CD4-positive, alpha-beta T cell treated with Interleukin-1 beta for 1 hour (primary cell): Measurements from ENCODE around the gene LRPAP1.
"Not testable (repeated sequence)": the region's sequence is repeated elsewhere in the genome, so short reads cannot be mapped to it uniquely, and the experiment has no call there.

Experiments
- DNase-seq, 2 donors: peaks; one replicate each; pipeline ENCODE4 v3.0.0-alpha.2; 2020 to 2022

The LRPAP1 gene, protein sequence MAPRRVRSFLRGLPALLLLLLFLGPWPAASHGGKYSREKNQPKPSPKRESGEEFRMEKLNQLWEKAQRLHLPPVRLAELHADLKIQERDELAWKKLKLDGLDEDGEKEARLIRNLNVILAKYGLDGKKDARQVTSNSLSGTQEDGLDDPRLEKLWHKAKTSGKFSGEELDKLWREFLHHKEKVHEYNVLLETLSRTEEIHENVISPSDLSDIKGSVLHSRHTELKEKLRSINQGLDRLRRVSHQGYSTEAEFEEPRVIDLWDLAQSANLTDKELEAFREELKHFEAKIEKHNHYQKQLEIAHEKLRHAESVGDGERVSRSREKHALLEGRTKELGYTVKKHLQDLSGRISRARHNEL

DNA sequence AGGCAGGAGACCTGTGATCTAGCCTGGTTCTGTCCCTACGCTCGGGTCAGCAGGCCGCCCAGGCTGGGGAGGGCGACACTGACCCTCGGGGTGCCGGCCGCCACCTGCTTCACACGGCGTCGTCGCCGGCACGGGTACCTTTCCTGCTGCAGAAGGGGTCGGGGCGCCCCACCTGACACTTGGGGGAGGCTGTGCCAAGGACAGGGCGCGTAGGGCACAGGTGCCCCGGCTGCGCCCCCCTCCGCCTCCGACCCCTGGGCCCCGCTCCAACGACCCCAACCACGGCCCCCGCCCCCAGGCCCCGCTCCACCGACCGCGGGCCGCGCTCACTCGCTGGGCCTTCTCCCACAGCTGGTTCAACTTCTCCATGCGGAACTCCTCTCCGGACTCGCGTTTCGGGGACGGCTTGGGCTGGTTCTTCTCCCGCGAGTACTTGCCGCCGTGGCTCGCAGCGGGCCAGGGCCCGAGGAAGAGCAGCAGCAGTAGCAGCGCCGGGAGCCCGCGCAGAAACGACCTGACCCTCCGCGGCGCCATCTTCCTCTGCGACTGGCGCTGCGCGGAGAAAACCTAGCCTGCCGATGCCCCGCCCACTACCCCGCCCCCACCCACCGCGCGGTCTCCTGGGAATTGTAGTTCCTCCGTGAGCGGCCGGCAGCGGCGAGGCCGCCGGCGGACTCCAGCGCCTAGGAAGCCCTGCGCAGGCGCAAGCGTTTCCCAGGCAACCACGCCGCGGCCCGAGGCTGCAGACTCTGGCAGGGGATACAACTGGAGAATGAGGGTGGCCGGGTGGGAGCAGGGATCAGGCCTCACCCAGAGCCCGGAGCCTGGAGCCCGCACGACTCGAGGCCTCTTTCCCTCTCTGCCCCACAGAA is at the start of gene LRPAP1:
TSS of gene LRPAP1 (minus strand) at position 544 of the 872 bp plus-strand sequence. CDS start at position 534, 10 bp downstream.
- DNase-seq: peak; percentile 89 to 90

DNA sequence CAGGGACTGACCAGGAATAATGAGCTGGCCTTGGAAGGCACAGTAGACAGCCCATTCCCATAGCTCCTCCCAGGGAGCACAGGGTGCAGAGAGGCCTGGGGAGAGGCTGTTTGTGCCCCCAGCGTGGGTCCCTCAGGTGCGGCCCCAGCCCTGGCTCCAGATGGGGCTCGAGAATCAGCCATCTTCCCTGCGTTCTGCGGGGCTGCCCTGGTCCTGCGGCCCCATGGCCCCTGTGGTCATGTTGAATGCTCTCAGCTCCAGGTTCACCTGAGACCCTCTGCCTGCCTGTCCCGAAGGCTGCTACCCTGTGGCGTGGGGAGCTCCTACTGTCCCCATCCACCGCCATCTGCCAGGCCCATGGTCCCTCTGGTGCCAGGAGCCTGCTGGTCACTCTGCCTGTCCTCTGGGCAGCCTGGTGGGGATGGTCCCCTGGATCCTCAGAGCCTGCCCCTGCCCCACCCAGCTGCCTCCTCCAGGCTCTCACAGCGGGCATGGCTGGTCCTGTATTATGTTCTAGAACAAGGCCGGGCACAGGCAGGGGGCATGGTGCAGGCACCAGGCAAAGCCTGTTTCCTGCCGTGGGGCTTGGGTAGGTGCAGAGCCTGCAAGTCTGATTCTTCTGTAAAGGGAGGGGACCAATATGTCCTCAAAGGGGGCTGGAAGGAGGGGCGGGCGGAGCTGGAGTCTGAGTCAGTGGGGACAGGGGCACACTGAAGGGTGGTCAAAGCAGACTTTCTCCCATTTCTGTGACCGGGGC is 49.3 kb upstream of the LRPAP1 start:
- not testable (repeated sequence) for DNase-seq

DNA sequence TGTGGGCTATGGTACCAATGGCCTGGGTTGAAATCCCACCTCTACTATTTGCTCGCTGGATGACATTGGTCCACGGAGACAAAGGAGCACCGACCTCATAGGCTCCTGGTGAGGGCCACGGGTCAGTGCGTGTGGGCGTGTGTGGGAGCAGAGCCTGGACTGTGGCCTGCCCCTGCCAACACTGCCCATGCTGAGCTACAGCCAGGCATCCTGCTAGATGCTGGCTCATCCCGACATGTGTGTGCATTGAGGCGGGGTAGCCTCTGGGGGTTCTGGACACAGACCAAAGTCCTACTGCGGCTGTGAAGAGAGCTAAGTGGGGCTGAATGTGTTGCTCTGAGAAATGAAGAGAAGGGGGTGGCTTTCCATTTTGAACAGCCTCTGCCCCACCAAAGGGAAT is 48.6 kb upstream of the LRPAP1 start:
- not testable (repeated sequence) for DNase-seq

DNA sequence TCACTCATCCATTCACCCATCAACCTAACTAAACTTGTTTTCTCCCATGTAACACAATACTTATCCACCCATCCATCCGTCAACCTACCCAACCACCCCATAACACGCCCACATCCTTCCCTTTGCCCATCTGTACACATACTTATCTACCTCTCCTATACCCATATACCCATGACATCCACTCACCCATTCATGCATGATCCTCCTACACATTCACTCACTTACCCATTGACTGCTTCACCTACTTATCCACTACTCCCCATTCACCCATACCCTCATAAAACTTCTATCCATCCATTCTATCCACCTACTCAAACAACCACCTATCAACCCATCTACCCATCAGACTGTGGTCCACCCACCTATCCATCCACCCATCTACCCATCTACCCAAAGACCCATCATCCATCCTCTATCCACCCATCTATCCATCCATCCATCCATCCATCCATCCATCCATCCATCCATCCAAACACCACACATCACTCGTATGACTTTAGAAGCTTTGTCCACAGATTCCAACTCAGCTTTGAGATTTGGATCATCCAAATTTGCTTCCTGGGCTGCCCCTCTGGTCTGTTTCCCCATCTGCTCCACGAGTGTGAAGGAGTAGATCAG is 46.4 kb upstream of the LRPAP1 start:
- not testable (repeated sequence) for DNase-seq

DNA sequence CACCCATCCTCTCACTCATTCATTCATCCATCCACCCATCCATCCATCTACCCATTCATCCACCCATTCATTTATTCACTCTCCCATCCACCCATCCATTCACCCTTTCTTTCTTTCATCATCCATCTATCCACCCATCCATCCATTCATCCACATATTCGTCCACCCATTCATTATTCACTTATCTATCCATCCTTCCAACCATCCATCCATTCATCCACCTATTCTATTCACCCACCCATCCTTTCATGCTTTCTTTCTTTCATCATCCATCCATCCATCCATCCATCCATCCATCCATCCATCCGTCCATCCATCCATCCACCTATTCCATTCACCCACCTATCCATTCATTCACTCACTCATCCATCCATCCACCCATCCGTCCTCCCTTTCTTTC is 45.8 kb upstream of the LRPAP1 start:
- DNase-seq: not testable (repeated sequence)

DNA sequence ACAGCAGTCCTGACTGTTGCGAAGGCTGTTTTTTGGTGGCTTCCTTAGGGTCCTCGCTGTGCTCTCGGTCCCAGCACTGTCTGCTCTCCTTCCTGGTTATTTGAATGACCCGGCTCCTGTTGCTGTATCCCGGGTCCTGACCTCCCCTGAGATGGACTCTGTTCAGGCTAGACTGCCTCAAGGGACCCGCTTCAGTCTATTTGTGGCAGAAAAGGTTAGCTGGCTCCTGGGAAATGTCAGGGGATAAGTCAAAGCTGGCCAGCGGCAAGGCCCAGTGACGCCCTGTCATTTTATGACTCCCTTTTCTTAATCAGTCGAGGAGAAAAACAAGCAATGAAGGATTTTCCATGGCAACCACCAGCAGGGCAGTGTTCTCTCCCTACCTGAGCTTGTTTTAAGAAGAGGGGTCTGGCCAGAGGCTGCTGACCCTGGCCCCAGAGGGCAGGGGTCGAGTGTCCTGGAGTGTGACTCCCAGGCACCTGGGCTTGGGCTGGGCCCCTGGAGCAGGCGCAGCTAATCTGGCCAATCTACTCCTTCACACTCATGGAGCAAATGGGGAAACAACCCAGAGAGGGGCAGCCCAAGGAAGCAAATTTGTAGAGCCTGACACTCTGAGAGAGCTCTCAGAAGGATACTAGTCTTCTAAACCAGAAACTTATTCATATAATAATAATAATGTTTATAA is 45.1 kb upstream of the LRPAP1 start:
- not testable (repeated sequence) for DNase-seq

DNA sequence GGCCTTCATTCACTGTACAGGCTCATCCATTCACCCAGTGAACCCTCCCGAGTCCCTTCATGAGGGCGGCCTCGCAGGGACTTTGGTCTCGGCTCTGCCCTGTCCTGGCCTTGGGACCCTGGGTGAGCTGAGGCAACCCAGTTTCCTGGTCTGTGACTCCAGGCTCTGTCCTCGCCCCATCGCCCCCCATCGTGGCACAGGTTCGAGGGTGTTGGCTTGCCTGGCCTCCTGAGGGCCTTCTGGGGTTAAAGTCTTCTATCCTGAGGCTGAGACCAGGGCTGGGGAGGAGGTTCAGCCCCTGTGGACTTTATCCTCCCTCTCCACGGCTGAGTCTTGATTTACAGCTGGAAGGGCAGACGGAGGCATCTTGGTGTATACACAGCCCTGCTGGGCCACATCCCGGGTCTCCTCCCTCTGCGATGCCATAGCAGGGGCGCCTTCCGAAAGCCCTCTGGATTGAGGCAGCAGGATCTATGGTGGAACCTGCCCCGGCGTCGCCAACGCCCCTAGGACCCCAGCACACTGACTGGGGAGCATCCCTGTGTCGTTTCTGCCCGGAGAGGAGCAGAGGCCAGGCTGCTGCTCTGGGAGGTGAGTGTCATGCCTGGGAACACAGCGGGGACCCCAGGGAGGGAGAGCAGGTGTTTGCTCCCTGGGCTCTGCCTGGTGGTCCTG is 44.4 kb upstream of the LRPAP1 start:
- not testable (repeated sequence) for DNase-seq

DNA sequence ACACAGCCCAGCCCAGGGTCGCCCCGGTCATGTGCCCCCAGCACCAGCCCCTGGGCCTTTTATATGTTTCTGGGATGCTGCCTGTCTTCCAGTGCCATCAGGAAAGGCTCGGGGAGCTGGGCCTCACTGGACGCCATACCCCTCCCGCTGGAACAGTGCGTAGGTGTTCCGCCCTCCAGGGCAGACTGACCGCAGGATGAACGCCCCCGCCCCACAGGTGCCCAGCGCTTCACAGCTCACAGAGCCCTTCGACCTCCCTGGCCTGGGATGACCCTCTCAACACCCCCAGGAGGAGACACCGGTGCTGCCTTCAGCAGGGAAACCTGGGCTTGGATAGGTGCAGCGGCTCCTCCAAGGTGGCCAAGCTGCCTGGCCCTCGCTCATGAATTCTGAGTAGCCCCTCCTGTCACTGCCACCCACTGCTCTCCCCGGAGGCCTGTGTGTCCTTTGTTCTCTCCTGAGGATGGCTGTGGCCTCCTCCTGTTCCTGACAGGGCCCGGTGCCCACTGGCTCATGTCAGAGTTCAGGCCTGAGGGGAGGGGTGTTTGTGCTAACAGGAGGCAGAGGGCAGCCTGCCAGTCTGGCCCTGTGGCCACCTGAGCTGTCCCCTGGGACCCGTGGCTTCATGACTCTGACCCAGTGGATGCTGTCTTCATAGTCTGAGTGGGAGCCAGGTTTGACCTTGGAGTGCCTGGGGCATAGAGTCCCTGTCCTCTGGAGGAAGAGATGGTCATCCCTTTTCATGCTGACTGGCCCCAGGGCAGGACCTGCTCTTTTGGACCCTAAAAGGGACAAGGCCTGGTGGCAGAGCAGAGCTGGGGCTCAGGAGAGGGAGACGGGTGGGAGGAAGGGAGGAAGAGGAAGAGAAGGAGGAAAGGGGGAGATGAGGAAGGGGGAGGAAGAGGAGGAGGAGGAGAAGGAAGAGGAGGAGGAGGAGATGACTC is 43.5 kb upstream of the LRPAP1 start:
- not testable (repeated sequence) for DNase-seq

DNA sequence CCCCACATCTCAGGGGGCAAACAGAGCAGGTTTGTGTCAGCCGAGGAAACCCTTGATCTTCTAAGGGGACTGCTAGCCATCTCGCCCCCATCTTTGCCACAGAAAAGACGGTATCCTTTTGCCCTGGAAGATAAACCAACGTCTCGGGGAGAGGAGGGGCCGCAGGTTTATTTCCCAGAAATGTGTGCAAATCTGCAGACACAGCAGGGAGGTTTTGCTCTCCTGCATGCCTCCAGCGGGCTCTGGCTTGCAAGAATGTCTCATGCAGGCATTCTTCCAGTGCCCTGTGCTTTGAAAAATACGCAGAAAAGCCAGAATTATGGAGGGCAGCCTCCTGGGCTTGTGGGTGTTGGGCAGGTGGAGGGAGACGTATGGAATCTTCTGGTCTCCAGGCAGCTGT is 42.6 kb upstream of the LRPAP1 start:
- not testable (repeated sequence) for DNase-seq

DNA sequence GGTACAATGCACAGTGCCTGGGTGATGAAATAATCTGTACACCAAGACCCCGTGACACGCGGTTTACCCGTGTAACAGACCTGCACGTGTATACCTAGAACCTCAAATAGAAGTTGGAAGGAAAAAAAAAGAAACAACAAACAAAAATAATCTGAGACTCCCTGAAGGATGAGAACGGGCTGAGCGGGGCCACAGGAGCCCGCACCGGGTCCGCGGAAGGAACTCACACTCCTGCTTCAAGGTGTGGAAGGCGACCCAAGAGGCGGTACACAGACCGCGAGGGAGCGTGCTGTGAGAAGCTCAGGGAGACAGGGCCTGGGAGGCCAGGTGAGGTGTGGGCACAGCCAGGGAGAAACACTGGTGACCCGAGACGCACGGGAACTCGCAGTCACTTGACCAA is 42.1 kb upstream of the LRPAP1 start:
- not testable (repeated sequence) for DNase-seq

DNA sequence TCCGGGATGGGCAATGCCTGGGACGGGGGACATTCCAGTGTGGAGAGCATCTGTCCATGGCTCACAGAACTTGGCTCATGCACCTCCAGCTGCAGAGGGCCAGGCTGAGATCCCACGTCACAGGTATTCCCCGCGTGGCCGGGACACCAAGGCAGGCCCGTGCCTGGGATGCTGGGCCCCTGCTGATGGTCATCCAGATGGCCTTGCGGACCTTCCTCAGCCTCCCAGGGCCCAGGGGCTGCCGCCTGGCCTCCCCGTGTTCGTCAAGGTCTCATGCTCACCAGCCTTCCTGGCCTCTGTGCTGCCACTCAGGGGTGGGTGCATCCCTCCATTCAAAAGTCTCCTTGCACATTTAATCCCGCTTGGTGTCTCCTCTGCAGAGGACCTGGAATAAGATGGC is 40.9 kb upstream of the LRPAP1 start:
- no peak for DNase-seq

DNA sequence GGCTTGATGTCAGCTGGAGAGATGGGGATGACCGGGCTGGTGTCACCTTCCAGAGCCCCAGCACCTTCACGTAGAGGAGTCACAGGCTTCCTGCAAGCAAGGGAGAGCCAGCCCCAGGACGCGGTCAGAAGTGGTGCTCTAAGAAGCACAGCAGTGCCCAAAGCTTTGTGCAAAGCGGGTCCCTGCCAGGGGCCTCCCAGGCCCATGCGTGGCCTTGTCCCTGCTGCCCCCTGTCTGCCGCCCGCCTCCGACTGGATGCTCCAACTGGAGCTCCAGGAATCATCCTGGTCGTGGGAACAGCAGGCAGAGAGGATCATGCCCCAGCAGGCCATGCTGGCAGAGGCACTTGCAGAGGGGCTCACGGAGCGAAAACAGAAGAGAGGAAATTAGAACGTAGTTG is 40.1 kb upstream of the LRPAP1 start:
- no peak for DNase-seq

DNA sequence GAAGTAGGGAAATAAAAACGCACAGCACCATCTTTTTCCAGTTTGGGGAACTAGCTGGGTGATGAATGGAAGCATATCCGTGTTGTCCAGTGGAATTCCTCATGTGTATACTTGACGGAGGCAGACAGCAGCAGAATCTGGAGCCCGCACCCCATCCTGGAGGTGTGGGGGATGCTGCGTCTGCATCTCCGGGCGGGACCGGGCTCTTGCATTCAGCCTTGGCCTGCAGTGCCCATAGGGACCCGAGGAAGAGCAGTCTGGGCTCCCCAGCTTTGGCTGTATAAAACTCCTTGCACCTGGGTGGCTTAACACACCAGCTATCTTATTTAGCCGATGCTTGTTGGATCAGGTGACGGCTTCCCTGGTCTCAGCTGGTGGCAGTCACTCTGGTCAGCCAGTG is 39.7 kb upstream of the LRPAP1 start:
- no peak for DNase-seq

DNA sequence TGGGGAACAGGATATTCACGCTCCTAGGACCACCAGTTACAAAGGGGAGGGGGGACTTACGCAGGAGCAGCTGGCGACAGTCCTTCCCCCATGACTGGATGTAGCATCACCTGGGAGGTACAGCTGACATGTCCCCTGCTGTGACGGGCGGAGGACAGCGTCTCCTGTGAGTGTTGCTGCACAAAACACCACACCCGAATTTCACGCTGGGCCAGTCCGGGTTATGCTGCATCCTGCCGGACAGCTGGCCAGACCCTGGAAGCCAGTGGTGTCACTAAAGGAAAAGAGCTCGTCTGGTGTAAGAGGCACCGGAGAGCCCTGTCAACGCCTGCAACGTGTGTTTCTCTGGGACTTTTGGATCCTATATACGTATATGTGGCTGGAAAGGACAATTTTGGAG is 38.7 kb upstream of the LRPAP1 start:
- not testable (repeated sequence) for DNase-seq

DNA sequence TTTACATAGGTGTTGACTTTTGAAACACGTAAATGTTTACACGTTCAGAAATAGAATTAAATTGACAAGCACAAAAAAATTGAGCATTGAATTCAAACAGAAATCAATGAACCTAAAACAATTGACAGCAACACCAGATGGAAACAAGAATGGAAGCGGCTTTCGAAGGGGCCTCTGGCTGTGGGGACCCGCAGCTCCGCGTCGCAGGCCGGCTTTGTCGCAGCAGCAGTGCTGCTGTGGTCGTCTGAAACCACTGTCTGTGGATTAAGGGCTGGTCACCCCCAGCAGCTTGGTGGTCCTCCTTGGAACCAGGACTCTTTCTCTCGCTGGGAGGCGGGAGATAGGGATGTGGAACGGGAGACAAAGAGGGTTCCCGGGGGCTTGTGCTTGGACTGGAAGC is 37.4 kb upstream of the LRPAP1 start:
- DNase-seq: not testable (repeated sequence)

DNA sequence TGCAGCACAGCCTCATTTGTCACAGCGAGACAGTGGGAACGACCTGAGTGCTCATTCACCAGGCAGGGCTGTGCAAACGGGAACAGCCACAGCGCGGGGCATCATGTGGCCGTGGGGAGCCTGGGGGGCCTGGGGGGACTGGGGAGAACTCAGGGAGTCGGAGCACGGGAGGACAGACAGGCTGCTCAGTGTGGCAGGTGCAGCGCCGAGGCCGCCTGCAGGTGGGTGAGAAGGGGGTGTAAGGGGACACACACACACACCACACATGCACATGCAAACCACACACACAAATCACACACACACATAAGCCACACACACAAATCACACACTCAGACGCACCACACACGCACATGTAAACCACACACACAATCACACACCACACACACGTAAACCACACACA is 34.5 kb upstream of the LRPAP1 start:
- DNase-seq: not testable (repeated sequence)

DNA sequence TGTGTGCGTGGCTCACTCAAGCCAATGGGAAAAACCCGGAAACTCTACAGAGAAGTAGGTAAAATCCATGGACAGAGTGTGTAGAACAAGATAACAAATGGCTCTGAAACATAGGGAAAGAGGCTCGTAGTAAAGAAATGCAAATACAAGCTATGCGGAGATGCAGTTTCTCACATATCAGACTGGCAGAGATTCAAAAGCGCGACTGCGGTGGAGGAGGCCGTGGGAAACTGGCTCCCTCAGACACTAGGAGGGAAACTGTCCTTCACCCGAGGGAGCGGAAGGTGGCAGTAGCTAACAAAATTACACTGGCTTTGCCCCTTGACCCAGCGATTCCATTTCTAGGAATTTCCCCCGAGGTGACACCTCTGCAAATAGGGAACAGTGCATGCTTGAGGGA is 34.1 kb upstream of the LRPAP1 start:
- not testable (repeated sequence) for DNase-seq

DNA sequence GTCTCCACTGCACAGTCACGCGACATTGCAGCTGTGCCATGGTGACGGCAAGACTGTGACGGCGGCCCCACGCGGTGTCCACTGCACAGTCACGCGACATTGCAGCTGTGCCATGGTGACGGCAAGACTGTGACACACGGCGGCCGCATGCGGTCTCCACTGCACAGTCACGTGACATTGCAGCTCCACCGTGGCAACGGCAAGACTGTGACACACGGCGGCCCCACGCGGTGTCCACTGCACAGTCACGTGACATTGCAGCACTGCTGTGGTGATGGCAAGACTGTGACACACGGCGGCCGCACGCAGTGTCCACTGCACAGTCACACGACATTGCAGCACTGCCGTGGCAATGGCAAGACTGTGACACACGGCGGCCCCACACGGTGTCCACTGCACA is 32.7 kb upstream of the LRPAP1 start:
- DNase-seq: not testable (repeated sequence)

DNA sequence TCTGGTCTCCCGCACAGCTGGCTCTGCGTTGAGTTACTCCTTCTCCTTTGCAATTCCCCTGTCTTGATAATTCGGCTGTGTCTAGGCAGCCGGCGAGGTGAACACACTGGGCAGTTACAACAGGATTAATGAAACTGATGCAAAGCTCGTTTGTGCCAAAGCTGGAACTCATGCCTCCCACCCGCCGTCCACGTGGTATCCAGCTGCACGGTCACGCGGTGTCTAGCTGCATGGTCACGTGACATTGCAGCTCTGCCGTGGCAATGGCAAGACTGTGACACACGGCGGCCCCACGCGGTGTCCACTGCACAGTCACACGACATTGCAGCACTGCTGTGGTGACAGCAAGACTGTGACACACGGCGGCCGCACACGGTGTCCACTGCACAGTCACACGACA is 31.2 kb upstream of the LRPAP1 start:
- DNase-seq: no peak

DNA sequence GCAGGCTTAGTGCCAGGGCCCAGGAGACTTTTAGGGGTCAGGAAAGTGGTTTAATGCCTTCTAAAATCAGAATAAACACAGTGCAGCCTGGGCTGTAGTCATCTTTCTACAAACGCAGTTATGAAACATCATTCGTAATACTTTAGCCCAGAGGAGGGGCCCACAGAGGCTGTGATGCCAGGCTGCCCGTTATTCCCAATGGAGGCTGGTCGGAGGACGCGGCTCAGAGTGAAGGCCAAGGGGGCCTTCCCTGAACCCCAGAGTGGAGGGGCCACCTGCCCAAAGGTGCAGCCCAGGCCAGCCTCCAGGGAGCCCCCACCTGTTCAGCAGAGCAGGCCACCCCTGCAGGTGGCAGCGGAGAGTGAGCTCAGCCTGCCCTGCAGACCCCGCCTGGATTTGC is 29.9 kb upstream of the LRPAP1 start:
- not testable (repeated sequence) for DNase-seq
